H9 (cell line): Measurements from ENCODE around the gene UGT2A3. TPM values are rescaled to one million over a fixed set of nuclear protein-coding genes. Genes with fewer than 3 reads are reported as not detected.
A peak's percentile ranks its signal among the peaks of the same experiment; 100 is the strongest.

ENCODE experiments used
- DNase-seq: peaks from one replicate; pipeline ENCODE4 v3.0.0-alpha.2; 2017
- H2AFZ ChIP-seq: one replicate; pipeline ENCODE4 v1.6.1; 2013; ENCODE audit warnings: mild to moderate bottlenecking, low read length, control low read depth, moderate library complexity
- H2AK5ac ChIP-seq: 2 replicates; pipeline ENCODE4 v1.6.1; 2013; ENCODE audit warnings: low read length, control low read depth, mixed read lengths; ENCODE audit not compliant: insufficient read length
- H2BK120ac ChIP-seq: one replicate; pipeline ENCODE4 v1.6.1; 2013; ENCODE audit warnings: low read depth, mild to moderate bottlenecking, low read length, control low read depth, inconsistent platforms; ENCODE audit not compliant: poor library complexity, severe bottlenecking
- H2BK12ac ChIP-seq: 2 replicates; pipeline ENCODE4 v1.6.1; 2013; ENCODE audit warnings: low read length, control low read depth, mixed read lengths, low read depth; ENCODE audit not compliant: insufficient read length
- H2BK15ac ChIP-seq: 2 replicates; pipeline ENCODE4 v1.6.1; 2013; ENCODE audit warnings: low read depth, low read length, control low read depth
- H2BK20ac ChIP-seq: one replicate; pipeline ENCODE4 v1.6.1; 2013; ENCODE audit warnings: low read depth, mild to moderate bottlenecking, low read length, control low read depth, inconsistent platforms; ENCODE audit not compliant: poor library complexity, severe bottlenecking
- H2BK5ac ChIP-seq: 2 replicates; pipeline ENCODE4 v1.6.1; 2013; ENCODE audit warnings: low read length, control low read depth, mixed read lengths; ENCODE audit not compliant: insufficient read length
- H3K14ac ChIP-seq: 2 replicates; pipeline ENCODE4 v1.6.1; 2013; ENCODE audit warnings: low read length, control low read depth; ENCODE audit not compliant: insufficient read depth
- H3K18ac ChIP-seq: 2 replicates; pipeline ENCODE4 v1.6.1; 2013; ENCODE audit warnings: low read depth, mild to moderate bottlenecking, mixed read lengths, low read length, control low read depth; ENCODE audit not compliant: insufficient read length
- H3K23ac ChIP-seq: 2 replicates; pipeline ENCODE4 v1.6.1; 2013; ENCODE audit warnings: low read length, control low read depth, mixed read lengths, low read depth; ENCODE audit not compliant: insufficient read length
- H3K23me2 ChIP-seq: 2 replicates; pipeline ENCODE4 v1.6.1; 2013; ENCODE audit warnings: low read depth, mild to moderate bottlenecking, mixed read lengths, low read length, control low read depth; ENCODE audit not compliant: insufficient read length, poor library complexity, severe bottlenecking
- H3K27ac ChIP-seq: 2 replicates; pipeline ENCODE4 v1.5.1; 2013; ENCODE audit warnings: low read length, control low read depth, mixed read lengths, low read depth; ENCODE audit not compliant: insufficient read length
- H3K27me3 ChIP-seq: 2 replicates; pipeline ENCODE4 v1.6.1; 2013; ENCODE audit warnings: low read length, control low read depth, inconsistent platforms; ENCODE audit not compliant: insufficient read depth
- H3K4ac ChIP-seq: 2 replicates; pipeline ENCODE4 v1.6.1; 2013; ENCODE audit warnings: low read depth, mild to moderate bottlenecking, control low read depth, inconsistent platforms, low read length, moderate library complexity
- H3K4me1 ChIP-seq: 2 replicates; pipeline ENCODE4 v1.6.1; 2013; ENCODE audit warnings: low read length, control low read depth, inconsistent platforms; ENCODE audit not compliant: insufficient read depth
- H3K4me2 ChIP-seq: 2 replicates; pipeline ENCODE4 v1.6.1; 2013; ENCODE audit warnings: low read length, control low read depth, mixed read lengths; ENCODE audit not compliant: insufficient read length, insufficient read depth
- H3K56ac ChIP-seq: 2 replicates; pipeline ENCODE4 v1.6.1; 2013; ENCODE audit warnings: low read depth, mild to moderate bottlenecking, mixed read lengths, low read length, control low read depth; ENCODE audit not compliant: insufficient read length
- H3K79me1 ChIP-seq: 2 replicates; pipeline ENCODE4 v1.6.1; 2013; ENCODE audit warnings: low read depth, mild to moderate bottlenecking, moderate library complexity, low read length, control low read depth, inconsistent platforms; ENCODE audit not compliant: insufficient read depth, poor library complexity, severe bottlenecking
- H3K79me2 ChIP-seq: 2 replicates; pipeline ENCODE4 v1.6.1; 2013; ENCODE audit warnings: low read length, control low read depth, inconsistent platforms; ENCODE audit not compliant: insufficient read depth
- H3K9ac ChIP-seq: 2 replicates; pipeline ENCODE4 v1.6.1; 2013; ENCODE audit warnings: low read length, control low read depth, mixed read lengths; ENCODE audit not compliant: insufficient read length; ENCODE audit errors: extremely low read depth
- H3K9me3 ChIP-seq: one replicate; pipeline ENCODE4 v1.6.1; 2013; ENCODE audit warnings: low read depth, low read length, inconsistent platforms; ENCODE audit not compliant: control insufficient read depth
- H3T11ph ChIP-seq: one replicate; pipeline ENCODE4 v1.6.1; 2013; ENCODE audit warnings: mild to moderate bottlenecking, low read length, control low read depth, inconsistent platforms
- H4K20me1 ChIP-seq: one replicate; pipeline ENCODE4 v1.6.1; 2013; ENCODE audit not compliant: control insufficient read depth, insufficient read length, insufficient read depth
- H4K5ac ChIP-seq: 2 replicates; pipeline ENCODE4 v1.6.1; 2013; ENCODE audit warnings: low read depth, mild to moderate bottlenecking, mixed read lengths, low read length, control low read depth; ENCODE audit not compliant: insufficient read length
- H4K8ac ChIP-seq: replicated peaks from 2 replicates; pipeline ENCODE4 v1.6.1; 2013; ENCODE audit warnings: low read length, control low read depth, mixed read lengths, low read depth; ENCODE audit not compliant: insufficient read length
- H4K91ac ChIP-seq: 2 replicates; pipeline ENCODE4 v1.6.1; 2013; ENCODE audit warnings: low read depth, mild to moderate bottlenecking, moderate library complexity, mixed read lengths, low read length, control low read depth; ENCODE audit not compliant: insufficient read length
- H3K27ac Mint-ChIP-seq, 3 experiments: 2 replicates in 2 of 3; 3 replicates in 1 of 3; pipeline ENCODE4 v1.8.0; 2020 to 2021; ENCODE audit warnings: mixed read lengths in 3 of 3, mild to moderate bottlenecking in 1 of 3, moderate library complexity in 1 of 3
- H3K27me3 Mint-ChIP-seq: 2 replicates; pipeline ENCODE4 v1.8.0; 2021; ENCODE audit warnings: low read depth, mild to moderate bottlenecking, moderate library complexity, mixed read lengths
- H3K36me3 Mint-ChIP-seq, 3 experiments: 2 replicates in 2 of 3; 3 replicates in 1 of 3; pipeline ENCODE4 v1.8.0; 2020 to 2021; ENCODE audit warnings: low read depth in 3 of 3, mixed read lengths in 3 of 3; ENCODE audit not compliant: insufficient read depth in 1 of 3
- H3K4me1 Mint-ChIP-seq, 2 experiments: 2 replicates each; pipeline ENCODE4 v1.8.0; 2020; ENCODE audit warnings: mixed read lengths in 2 of 2
- H3K4me3 Mint-ChIP-seq, 2 experiments: 2 replicates in 1 of 2; 3 replicates in 1 of 2; pipeline ENCODE4 v1.8.0; 2020 to 2021; ENCODE audit warnings: mild to moderate bottlenecking in 2 of 2, mixed read lengths in 2 of 2, moderate library complexity in 1 of 2
- H3K9me3 Mint-ChIP-seq, 2 experiments: 2 replicates in 1 of 2; 3 replicates in 1 of 2; pipeline ENCODE4 v1.8.0; 2020; ENCODE audit warnings: mild to moderate bottlenecking in 2 of 2, mixed read lengths in 2 of 2, moderate library complexity in 1 of 2
- WGBS: extraction: QIAGEN DNeasy Blood & Tissue Kit; methylation state at CpG from one replicate; pipeline ENCODE4 v1.1.7; 2013; ENCODE audit warnings: missing lambda C conversion rate, low lambda C conversion rate, mixed read lengths; ENCODE audit not compliant: insufficient read length; ENCODE audit errors: extremely low coverage; 5-methylcytosine and 5-hydroxymethylcytosine counted together
- total RNA-seq: library from RNA; stranded (reverse); gene quantifications from 2 replicates; pipeline ENCODE4 v1.2.1, GENCODE V29; 2021
- TF ChIP-seq, protein P1 (sequence below): fragments of 200-600 bp; sonication (generic); conservative IDR thresholded peaks from 3 replicates; pipeline ENCODE4 v1.8.0; 2021; ENCODE audit warnings: antibody characterized with exemption, mild to moderate bottlenecking

Gene UGT2A3
- total RNA-seq, 1 experiment from 2014 or later = not detected

DNA sequence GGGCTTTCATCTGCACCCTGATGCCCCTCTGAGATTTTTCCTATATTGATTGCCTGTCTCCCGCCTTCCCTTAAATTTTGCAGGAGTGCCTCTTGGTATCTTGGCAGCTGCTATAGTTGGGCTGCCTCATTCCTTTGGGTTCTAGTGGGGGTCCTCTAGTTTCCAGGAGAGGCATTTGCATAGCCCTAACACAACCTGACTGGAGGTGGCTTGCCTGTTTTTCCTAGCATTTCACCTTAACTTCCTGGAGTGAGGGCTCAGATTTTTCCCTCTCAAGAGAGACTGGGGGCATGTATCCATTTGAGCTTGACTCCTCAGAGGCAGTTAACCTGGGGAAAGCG, 46.0 kb downstream of the UGT2A3 start:
- H2AFZ ChIP-seq = no peak overlapping the region
- no peaks in the 10 kb centered on the region for H3K27me3 ChIP-seq
- Mint-ChIP-seq H3K4me3 (peak overlapping the region; percentile 59 to 76), H3K27ac (peak overlapping the region; percentile 98 to 100 (median 99)), H3K4me1 (peaks cover 46 to 49% of the 10 kb centered on the region in 2 experiments), H3K36me3 (no peaks in the 10 kb centered on the region; a peak in 3 of 7 replicates), H3K9me3 (no peaks in the 10 kb centered on the region), H3K27me3 (no peaks in the 10 kb centered on the region)
- peak overlapping the region; percentile 42 for H2BK120ac ChIP-seq
- H2BK15ac ChIP-seq = no peak overlapping the region
- WGBS = no CpG with 5 or more reads among the region's 2 CpGs
- H2BK5ac ChIP-seq = no peak overlapping the region
- no peaks in the 10 kb centered on the region for H3K79me1 ChIP-seq
- no peak overlapping the region for H4K8ac ChIP-seq
- no peak overlapping the region for H4K91ac ChIP-seq
- H2BK20ac ChIP-seq = no peak overlapping the region
- no peaks in the 10 kb centered on the region for H3K9me3 ChIP-seq
- H3K27ac ChIP-seq = peak overlapping the region; percentile 91
- H3K4ac ChIP-seq = no peak overlapping the region; the same call in 1 of the 2 replicates
- H3K9ac ChIP-seq = peak overlapping the region; percentile 30
- DNase-seq = no peak
- peak overlapping the region; percentile 13 for H3K18ac ChIP-seq
- H3T11ph ChIP-seq = no peak overlapping the region
- H2AK5ac ChIP-seq = no peak overlapping the region
- H3K14ac ChIP-seq = peak overlapping the region; percentile 6; the same call in 1 of the 2 replicates
- H2BK12ac ChIP-seq = no peak overlapping the region
- no peak overlapping the region for H3K56ac ChIP-seq
- H4K5ac ChIP-seq = no peak overlapping the region
- TF ChIP-seq, protein P1, sequence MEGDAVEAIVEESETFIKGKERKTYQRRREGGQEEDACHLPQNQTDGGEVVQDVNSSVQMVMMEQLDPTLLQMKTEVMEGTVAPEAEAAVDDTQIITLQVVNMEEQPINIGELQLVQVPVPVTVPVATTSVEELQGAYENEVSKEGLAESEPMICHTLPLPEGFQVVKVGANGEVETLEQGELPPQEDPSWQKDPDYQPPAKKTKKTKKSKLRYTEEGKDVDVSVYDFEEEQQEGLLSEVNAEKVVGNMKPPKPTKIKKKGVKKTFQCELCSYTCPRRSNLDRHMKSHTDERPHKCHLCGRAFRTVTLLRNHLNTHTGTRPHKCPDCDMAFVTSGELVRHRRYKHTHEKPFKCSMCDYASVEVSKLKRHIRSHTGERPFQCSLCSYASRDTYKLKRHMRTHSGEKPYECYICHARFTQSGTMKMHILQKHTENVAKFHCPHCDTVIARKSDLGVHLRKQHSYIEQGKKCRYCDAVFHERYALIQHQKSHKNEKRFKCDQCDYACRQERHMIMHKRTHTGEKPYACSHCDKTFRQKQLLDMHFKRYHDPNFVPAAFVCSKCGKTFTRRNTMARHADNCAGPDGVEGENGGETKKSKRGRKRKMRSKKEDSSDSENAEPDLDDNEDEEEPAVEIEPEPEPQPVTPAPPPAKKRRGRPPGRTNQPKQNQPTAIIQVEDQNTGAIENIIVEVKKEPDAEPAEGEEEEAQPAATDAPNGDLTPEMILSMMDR = no peak
- peaks cover 4% of the 10 kb centered on the region for H3K23me2 ChIP-seq
- no peaks in the 10 kb centered on the region for H3K79me2 ChIP-seq
- H4K20me1 ChIP-seq = no peaks in the 10 kb centered on the region
- H3K4me1 ChIP-seq = peaks cover 14% of the 10 kb centered on the region; the same call in 1 of the 2 replicates
- peak overlapping the region; percentile 59 for H3K4me2 ChIP-seq
- no peak overlapping the region for H3K23ac ChIP-seq
